Measurements from ENCODE around the gene ABCA1.

ABCA1 gene

DNA sequence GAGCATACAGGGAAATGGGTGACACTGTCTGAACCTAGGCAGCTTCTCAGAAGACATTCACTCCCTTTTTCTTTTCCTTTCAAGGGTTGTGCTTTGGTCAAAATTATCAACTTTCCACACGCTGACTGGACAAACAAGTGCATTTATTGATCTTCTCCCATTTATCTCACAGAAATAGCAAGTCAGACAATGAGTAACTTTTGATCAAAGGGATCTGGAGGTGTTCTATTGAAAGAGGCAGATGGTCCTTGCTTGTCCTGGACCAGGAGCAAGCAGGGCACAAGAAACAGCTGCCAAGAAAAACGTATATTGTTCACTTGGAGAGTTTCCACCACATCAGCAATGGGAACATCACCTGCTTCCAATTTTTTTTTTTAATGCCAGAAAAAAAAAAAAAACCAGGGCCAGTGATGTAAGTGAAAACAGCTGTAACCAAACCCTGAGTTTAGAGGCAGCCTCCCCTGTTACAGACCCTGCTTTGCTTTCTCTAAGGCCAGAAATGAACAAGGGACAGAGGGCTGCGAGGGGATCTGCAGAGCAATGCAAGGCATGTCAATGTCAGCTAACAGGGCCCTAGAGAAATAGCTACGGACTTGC lies 84.2 kb downstream of the ABCA1 start:
- no peak for DNase-seq (ENCODE audit: low read depth in 2 of 2)

DNA sequence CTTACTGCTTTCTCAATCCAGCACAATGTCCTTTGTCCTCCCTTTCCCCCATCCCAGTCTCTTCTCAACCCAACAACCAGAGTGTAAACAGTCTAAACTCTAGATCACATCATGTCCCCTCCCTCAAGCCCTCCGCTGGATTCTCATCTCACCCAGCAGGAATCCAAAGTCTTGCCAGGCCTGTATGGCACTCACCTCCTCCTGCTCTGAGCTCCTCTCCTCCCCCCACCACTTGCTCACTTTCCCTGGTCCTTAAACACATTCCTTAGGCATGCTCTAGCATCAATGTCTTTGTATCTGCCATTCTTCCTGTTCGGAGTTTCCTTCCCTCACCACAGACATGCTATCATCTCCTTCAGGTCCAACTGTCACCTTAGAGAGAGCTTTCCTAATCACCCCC lies 85.3 kb downstream of the ABCA1 start:
- no peak for DNase-seq (ENCODE audit: low read depth in 2 of 2)

DNA sequence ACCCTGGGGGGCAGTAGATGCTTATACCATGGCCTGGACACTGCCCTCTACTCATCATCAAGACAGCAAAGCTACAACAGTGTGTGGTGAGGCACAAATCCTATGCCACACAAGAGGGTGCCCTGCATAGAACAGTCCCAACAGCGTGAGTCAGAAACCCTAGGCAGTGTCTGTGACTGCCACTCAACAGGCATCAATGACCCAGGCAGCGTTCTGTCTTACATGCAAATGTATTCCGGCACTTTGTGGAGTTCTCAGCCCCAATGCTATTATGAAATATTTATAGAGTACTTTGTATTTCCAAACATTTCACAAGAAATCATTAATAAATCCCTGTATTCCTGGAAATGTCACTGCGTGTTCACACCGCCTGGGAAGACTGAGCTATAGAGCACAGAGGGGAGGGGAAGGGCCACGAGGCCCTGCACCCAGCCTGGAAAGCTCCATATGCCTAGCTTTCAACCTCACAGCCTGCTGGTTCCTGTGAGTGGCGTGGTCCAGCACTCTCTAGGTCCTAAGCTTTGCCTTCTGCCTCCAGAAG lies 86.3 kb downstream of the ABCA1 start:
- no peak for DNase-seq (ENCODE audit: low read depth in 2 of 2)

DNA sequence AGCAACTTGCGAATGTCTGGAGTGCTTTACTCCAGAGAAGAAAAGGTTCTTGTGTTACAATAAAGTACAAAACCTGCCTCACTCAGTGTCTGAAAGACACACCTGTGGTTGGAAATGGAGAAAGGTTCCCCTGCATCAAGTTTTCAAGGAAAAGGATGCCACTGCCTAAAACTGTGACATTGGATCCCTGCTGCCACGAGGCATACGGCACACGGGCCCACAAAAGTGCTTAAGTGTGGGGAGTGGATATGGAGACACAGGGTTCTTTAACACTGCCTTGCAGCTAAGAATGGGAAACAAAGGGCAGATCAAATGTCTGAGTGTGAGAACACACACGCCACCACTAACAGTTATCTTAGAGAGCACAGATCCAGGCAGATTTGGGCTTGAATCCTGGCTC lies 89.0 kb downstream of the ABCA1 start:
- no peak for DNase-seq (ENCODE audit: low read depth in 2 of 2)

DNA sequence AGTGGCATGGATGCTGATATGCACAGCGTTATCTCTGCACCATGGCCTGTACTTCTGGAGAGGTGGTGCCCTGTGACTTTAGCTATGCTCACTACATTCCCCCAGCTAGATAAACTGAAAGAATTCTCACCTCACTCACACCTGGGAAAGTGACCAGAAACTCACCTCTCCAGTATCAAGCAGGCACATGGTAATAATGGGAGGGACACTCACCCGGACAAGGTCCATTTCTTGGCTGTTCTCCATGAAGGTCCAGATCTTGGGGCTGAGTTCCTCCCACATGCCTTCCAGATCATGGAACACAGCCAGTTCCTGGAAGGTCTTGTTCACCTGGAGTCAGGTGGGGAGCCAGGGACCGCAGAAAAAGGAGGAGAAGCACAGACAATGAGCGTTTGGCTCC lies 91.2 kb downstream of the ABCA1 start:
- no peak for DNase-seq (ENCODE audit: low read depth in 2 of 2)

DNA sequence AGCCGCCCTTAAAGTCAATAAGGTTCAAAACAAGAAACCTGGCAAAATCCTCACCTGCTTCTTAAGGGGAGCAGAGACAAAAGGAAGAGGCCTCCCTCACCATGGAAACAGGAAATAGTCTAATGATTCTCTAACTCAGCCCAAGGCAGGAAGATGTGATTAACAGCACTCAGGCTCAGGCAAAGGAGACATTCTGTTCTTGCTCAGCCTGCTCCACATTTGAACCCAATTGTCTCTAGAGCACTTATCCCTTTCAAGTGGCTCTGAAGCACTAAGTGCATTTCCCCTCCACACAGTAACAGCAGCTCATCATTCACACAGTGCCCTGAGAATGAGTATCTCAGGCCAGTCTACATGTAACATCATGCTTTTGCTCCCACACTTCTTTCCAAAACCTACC lies 91.7 kb downstream of the ABCA1 start:
- DNase-seq (ENCODE audit: low read depth in 2 of 2) = no peak

DNA sequence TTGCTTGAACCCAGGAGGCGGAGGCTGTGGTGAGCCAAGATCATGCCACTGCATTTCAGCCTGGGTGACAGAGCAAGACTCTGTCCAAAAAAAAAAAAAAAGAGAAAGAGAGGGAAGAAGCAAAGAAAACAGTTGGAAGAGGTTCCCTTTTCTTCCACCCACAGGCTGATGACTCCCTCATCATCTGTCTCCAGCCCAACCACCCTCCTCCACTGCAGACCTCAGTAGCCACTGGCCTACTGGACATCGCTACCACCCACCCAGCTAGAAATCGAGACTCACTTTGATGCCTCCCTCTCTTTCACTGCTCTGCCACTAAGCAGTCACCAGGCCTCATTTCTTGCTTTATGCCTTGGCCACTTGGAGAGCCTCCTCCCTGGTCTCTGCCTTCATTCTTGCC lies 92.8 kb downstream of the ABCA1 start:
- DNase-seq (ENCODE audit: low read depth in 2 of 2) = no peak

DNA sequence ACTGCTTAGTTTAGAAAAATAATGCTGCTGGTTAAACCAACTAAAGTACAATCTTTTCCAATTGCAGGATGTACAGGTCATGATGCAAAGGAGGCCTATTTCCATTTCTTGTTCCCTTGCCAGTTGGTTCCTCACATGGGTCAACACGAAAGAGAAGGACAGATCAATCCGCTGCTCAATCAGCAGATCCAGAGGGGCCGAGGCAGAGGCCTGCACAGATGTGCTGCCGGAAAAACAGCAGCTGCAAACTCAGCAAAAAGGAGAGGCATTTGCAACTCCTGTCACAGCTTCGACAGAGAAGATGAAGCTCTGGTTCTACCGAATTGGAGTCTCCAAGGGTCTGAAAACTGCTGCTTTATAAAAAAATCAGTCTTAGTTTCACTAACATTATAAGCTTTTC lies 94.3 kb downstream of the ABCA1 start:
- no peak for DNase-seq (ENCODE audit: low read depth in 2 of 2)

DNA sequence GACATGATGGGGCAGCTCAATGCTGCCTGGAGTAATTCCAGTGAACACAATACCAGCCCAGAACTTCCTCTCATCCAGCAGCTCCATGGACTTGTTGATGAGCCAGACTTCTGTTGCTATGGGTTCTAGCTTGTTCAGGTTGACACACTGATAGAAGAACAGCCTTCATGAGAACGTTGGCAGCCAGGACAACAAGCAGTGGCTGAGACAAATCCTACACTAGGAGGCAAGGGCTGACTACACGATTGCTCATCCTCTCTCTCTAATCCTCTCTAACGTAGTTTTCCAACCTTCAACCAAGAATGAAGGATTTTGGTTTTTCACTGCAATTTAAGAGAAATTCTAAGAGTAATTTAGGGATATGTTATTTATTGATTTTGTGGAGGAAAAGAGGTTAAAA lies 96.3 kb downstream of the ABCA1 start:
- no peak for DNase-seq (ENCODE audit: low read depth in 2 of 2)

DNA sequence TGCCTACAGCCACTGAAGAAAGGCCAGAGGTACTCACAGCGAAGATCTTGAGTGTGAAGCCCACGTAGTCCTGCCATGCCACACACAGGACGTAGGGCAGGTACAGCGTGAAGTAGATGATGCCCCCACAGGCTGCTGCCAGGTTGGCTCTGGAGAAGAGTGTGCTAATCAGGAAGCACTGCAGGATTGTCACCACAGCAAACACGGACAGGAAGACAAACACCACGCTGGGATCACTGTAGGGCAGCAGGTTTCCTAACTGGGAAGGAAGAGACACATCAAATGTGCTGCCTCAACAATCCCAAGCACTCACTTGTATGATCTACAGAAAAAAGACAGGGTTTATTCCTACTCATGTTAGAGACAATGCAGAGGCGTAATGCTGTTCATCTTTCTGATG lies 101.0 kb downstream of the ABCA1 start:
- no peak for DNase-seq (ENCODE audit: low read depth in 2 of 2)

DNA sequence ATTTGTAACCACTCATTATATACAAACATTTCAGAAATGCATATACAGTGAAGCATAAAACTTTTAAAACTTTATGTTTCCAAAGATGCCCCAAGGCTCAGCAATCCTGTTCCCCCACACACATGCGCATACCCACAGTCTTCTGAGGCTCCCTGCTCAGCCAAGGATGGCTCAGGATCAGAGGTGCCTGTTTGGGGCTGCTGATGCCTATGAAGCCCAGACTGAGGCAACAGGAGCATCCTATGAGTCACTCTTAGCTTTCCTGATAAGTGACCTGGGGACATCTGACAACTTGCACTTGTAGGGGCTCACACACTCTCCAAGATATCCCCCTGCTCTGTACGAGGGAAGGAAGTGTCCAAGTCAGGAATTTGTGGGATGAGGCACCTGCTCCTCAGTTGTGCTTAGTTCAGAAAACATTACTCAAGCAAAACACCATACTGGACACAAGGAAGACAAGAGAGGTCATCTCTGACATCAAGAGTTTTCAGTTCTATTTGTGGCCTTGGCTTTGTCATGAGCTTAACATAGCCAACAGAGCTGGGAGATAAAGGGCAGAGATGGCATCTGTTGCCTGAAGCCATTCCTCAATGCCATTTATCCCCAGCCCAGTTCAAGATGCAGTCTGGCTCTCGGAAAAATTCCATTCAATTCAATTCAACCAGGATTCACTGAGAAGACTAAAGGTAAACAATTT lies 101.7 kb downstream of the ABCA1 start:
- no peak for DNase-seq (ENCODE audit: low read depth in 2 of 2)

DNA sequence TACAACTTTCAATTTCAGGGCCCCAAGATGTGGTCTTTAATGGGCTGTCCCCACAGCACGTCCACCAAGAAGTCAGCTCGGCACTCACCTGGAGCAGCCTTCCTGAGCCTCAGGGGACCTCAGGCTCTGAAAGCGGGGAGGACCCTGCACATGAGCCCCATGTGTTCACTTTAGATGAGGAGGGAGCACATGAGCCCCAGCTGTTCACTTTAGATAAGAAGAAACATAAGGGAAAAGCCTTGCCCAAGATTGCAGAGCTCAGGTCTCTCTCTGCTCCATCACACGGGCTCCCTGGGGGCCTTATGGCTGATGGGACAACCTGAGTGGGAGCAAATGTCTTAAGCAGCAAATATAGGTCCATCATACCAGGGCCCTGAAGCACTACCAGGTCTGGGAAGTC lies 107.6 kb downstream of the ABCA1 start:
- no peak for DNase-seq (ENCODE audit: low read depth in 2 of 2)

DNA sequence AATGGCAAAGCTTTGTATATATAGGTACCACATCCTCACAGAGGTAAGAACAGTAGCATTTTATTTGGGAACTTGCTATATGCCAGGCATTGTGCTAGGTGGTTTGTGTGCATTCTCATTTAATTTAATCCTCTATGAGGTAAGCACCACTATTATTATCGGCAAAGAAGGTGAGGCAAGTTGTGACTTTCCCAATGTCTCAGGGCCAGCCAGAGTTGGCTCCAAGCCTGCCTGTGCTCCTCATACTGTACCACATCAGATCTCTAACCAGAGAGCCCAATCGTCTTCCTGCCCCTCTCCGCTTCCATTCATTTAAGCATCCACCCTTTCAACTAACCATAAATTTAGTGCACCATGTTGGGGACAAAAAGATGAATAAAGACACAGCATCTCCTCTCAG lies 108.9 kb downstream of the ABCA1 start:
- DNase-seq (ENCODE audit: low read depth in 2 of 2) = no peak

DNA sequence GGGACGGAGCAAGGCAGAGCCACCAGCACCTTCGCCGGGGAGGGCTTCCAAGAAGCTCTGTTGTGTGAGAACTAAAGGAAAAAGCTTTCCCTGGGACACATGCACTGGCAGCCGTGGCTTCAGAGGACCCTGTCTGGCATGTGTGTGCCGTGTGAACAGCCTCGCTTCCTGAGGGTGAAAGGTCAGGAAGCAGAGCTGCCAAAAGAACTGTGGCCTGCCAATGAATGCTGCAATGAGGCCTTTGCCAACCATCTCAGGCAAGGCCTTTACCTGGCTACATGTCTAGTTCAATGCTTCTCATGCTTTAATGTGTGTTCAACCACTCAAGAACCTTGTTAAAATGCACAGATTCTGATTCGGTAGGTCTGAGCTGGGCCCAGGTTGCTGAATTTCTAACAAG lies 110.5 kb downstream of the ABCA1 start:
- no peak for DNase-seq (ENCODE audit: low read depth in 2 of 2)

DNA sequence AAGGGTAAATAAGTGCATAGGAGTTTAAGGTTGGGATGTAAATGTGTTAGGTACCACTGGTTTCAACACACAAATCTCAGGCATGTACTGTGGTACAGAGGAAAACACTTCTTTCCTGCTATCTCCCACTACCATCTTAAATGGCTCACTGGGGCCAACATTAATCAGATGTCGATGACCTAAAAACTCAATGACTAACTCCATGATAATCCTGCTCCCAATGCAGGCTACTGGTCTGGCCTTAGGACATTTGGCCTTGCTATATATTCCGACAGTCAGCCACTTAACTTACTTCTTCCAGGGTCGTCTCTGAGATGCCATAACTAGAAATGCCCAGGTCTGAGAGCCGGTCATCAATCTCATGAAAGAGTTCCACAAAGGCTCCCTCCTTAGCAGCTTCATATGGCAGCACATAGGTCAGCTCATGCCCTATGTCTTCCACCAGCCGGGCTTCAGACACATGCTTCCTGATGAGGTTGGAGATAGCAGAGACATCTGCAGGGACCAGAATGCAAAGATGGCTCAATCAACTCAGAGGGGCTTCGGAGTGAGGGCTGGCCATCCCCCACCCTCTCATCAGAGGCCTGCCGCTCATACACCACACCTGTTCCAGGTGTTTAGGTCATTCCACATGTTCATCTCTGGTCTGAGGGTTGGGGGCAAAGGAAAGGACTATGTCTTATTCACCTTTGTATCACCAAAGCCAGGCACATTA lies 111.9 kb downstream of the ABCA1 start:
- DNase-seq (ENCODE audit: low read depth in 2 of 2) = no peak

DNA sequence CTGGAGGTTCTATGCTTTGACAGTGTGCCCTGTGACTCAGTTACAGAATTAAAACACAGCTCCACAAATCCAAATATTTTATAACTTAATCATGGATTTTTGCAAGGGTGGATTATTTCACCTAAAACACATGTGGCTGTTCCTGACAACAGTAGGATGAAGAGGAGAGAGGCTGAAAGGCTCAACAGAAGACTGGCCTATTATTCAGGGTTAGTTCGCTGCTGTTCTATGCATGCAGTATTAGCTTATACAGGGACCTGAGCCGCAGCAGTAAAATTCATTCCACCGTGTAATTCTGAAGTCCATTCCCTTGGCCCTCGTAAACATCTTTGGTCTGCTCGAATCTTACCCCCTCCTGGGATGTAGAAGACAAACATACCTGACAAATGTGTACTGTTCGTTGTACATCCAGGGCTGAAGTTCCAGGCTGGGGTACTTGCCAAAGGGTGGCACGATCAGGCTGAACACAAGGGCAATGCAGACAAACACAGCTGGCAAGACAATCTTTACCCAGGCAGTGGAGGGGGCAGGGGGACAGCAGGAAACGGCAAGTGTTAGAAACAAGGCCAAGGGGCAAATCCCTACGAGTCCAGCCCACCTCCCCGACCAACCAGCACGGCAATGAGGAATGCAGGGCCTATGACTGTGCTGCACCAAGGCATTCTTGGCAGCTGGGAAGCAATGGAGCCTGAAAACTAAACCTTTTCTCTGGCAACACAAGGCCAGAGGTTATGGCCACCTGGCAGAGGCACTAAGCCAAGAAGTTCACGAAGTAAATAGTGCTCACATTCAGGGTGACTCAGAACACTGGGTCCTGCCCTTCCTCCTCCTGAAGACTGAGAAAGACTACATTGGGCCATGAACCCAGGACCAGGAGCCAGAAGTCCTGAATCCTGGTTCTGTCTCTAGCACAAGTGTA lies 117.3 kb downstream of the ABCA1 start:
- no peak for DNase-seq (ENCODE audit: low read depth in 2 of 2)

DNA sequence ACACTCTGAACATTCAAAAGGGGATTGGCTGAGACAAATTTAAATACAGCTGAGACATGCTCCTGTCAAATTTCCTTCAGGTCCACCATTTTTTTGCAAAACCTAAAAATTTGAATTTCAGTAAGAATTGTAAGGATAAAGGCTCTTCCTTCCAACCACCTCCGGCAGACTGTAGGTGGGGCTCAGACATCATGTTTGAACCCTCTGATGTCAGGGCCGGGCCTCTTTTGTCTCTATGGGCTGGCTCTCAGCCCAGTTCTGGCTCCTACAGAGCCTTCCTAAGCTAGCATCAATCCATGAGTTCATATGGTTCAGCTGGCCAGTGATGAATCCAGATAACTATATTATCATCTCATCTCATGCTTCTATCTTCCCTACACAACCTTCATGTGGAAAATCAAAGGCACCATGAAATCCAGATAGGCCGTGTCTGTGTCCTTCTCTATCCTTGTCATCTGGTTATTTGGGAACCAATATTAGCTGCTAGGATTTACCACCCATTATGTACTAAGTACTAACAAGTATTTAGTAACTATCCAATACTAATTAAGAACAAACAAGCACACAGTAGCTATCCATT lies 119.8 kb downstream of the ABCA1 start:
- no peak for DNase-seq (ENCODE audit: low read depth in 2 of 2)

DNA sequence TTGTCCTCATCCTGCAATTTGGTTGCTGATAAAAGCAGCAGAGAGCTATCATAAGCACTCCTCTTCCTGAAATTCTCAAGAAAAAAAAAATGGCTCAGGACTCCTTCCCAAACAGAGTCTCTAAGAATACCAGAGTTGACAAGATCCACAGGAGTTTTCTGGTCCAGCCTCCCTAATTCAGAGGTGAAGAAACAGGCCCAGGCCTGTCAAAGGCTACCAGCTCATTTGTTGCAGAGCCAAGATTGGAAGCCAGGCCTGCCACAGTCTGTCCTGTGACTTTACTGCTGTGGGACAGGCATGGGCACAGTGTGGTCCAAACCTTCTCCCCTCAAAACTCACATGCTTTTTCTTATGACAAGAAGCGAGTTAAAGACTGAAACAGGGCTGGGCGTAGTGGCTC lies 122.5 kb downstream of the ABCA1 start:
- no peak for DNase-seq (ENCODE audit: low read depth in 2 of 2)

DNA sequence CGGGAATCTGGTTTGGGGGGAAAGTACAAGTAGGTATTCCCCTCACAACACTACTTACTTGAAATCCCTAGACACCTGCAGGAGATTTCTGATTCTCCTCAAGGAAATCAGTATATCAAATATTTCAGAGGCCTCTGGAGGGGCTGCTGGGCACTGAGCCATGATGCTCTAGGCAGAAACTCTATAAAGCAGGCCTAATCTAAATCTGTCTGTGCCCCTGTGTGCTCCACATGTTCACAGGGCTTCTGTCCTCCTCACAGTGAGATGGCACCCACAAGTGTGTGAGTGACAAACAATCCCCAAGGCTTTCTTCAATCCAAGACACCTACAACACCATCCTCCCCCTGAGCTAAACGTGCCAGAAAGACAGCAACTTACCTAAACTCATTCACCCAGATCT lies 125.0 kb downstream of the ABCA1 start:
- DNase-seq (ENCODE audit: low read depth in 2 of 2) = no peak

DNA sequence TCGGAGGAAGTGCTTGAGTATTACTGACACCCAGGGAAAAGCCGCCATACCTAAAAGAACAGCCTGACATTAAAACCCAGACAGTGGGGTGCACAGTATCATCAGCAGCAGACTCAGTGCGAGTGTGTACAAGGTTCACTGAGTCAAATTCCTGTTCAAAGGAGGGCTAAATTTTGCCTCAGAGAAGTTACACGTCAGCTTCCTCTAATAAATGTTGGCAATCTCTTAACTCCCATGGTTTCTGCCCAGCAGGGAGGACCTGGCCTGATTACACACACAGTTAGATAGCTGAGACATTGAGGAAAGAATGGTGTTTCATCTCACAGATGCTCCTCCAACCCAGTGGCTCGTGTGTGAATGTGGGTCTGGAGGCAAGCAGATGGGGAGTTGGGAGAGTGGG lies 125.8 kb downstream of the ABCA1 start:
- DNase-seq (ENCODE audit: low read depth in 2 of 2) = no peak

DNA sequence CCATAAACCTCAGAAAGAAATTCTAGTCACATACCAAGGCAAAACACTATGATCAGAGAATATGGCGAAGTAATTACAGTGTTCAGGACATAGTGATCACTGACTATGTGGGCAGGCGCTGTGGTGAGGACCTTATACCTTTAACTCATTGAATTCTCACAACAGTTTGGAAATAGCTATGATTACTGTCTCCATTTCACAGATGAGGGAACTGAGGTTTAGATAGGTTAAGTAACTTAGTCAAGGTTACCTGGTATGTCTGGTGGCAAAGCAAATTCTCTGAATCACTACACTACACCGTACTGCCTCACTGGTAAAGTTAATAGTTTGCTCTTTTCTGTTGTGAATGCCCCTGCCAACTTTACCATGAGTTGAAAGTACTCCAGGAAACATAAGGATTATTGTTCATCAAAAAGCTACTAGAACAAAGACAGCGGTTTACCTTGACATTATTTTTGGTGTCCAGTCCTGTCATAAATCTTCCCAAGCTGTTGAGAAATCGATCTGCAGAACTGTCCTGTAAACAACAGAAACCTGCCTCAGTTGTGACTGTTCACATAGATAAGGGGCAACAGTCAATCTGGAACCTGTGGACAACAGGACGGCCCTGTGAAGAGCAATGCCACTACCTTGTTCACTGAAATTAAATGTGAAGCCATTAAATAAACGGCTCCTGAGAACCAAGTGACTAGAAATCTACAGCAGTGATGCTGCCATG lies 127.7 kb downstream of the ABCA1 start:
- DNase-seq (ENCODE audit: low read depth in 2 of 2) = no peak

All from stimulated activated CD8-positive, alpha-beta memory T cell treated with anti-CD3 and anti-CD28 coated beads, Interleukin-15, amount 100 ng/mL, for 48 hours (primary cell).